GM19239 (cell line): ENCODE data around the gene FAM221A.
"Not testable (repeated sequence)": the region's sequence is repeated elsewhere in the genome, so short reads cannot be mapped to it uniquely, and the experiment has no call there.

ENCODE experiments used
- DNase-seq: peaks from one replicate; pipeline ENCODE4 v3.0.0; 2011; ENCODE audit warnings: low spot score; ENCODE audit not compliant: insufficient read length
- FAIRE-seq: peaks from 2 replicates; lab custom pipeline; 2011; peaks lifted over from hg19 to GRCh38; lab: Jason Lieb, UNC

The FAM221A gene, protein sequence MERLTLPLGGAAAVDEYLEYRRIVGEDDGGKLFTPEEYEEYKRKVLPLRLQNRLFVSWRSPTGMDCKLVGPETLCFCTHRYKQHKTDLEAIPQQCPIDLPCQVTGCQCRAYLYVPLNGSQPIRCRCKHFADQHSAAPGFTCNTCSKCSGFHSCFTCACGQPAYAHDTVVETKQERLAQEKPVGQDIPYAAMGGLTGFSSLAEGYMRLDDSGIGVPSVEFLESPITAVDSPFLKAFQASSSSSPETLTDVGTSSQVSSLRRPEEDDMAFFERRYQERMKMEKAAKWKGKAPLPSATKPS

DNA sequence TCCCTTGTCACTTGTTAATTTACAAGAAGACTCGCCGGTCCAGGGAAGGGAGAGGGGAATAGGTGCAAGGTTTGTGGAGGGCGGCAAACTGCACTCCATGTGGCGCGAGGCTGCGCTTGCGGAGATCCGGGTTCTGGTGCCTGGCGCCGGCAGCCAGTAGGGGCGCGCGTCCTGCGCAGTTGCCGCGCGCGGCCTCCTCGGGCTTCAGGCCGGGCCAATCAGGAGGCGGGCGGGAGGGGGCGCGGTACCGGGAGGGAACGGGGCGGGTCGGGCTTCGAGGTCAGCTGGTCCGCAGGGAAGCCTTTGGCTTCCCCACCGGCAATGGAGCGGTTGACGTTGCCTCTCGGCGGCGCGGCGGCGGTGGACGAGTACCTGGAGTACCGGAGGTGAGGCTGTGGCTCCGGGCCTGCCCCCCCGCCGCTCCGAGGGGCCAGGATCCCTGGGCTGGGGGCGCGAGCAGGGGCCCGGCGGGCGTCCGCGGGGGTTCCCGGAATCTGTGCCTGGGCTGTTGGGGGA lies at the start of gene FAM221A:
FAM221A (plus strand) TSS at position 302 of the 516 bp plus-strand sequence; CDS start at position 322, 20 bp downstream.
- peak; percentile 64 for FAIRE-seq

GRCh38 chr7:23633417-23633816 lies 46.6 kb upstream of the FAM221A start:
- DNase-seq (no peak), FAIRE-seq (no peak)

More for the DNA sequence above, at the start of gene FAM221A:
- DNase-seq = peak; percentile 69

GRCh38 chr7:23645822-23646221 lies 34.2 kb upstream of the FAM221A start:
- DNase-seq (no peak), FAIRE-seq (no peak)

GRCh38 chr7:23653942-23654341 lies 26.1 kb upstream of the FAM221A start:
- FAIRE-seq (no peak), DNase-seq (no peak)

DNA sequence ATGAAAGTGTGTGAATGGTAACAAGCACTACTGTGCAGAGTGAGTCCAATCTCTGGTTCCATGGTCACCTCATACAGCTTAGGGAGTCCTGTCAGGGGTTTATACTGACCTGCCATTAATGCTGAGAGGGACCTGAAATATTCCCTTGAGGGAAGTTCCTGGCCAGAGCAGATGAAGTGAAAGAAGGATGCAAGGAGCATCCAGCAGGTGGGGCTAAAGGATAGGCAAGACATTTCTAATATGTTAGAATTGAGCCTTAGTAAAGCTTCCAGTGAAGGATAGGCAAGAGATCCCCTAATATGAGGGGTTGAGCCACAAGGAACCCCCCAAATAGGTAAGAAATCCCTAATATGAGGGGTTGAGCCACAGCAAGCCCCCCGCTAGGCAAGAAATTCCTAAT lies 25.5 kb upstream of the FAM221A start:
- DNase-seq (no peak), FAIRE-seq (no peak)

- no peak for FAIRE-seq
- no peak for DNase-seq
These were observed 24.6 kb upstream of the FAM221A start for GRCh38 chr7:23655433-23655832.

GRCh38 chr7:23658831-23659427 lies 21.1 kb upstream of the FAM221A start:
- FAIRE-seq = no peak
- no peak for DNase-seq

DNA sequence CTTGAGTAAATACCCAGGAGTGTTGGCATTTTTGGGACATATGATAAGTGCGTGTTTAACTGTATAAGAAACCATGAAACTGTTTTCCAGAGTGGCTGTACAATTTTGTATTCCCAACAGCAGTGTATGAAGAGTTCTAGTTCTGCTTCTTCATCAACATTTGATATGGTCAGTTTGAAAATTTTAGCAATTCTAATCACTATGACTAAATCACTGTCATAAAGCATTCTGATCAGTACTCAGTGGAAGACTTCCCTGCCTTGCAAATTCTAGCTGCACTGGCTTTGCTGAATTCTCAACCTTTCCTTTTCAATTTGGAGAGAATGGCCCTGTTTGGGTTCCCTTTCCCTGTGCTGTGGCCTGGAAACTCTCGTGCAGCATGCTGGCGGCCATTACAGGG lies 18.6 kb upstream of the FAM221A start:
- no peak for FAIRE-seq
- no peak for DNase-seq

GRCh38 chr7:23662124-23662983 lies 17.6 kb upstream of the FAM221A start:
- FAIRE-seq (no peak), DNase-seq (no peak)

- DNase-seq (no peak), FAIRE-seq (no peak)
These were observed 17.1 kb upstream of the FAM221A start for GRCh38 chr7:23662984-23663313.

GRCh38 chr7:23664122-23664521 lies 15.9 kb upstream of the FAM221A start:
- FAIRE-seq (no peak), DNase-seq (no peak)

DNA sequence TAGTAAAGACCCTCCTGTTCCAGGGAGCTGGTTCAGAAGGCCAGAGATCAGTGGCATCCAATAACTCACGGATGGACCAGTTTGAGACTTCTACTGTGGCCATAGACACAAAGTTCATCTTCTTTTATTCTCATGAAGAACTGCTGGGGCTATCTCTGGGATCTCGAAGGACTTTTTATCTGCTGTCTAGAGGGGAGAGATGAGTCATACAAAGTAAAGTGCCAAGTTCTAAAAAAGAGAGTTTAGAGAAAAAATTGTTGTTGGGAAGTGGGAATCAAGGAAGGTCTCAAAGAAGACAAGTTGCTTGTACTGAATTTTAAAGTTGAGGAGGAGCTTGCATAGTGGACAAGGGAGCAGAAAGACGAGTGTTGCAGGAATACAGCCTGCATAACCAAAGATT lies 8.0 kb upstream of the FAM221A start:
- no peak for FAIRE-seq

DNA sequence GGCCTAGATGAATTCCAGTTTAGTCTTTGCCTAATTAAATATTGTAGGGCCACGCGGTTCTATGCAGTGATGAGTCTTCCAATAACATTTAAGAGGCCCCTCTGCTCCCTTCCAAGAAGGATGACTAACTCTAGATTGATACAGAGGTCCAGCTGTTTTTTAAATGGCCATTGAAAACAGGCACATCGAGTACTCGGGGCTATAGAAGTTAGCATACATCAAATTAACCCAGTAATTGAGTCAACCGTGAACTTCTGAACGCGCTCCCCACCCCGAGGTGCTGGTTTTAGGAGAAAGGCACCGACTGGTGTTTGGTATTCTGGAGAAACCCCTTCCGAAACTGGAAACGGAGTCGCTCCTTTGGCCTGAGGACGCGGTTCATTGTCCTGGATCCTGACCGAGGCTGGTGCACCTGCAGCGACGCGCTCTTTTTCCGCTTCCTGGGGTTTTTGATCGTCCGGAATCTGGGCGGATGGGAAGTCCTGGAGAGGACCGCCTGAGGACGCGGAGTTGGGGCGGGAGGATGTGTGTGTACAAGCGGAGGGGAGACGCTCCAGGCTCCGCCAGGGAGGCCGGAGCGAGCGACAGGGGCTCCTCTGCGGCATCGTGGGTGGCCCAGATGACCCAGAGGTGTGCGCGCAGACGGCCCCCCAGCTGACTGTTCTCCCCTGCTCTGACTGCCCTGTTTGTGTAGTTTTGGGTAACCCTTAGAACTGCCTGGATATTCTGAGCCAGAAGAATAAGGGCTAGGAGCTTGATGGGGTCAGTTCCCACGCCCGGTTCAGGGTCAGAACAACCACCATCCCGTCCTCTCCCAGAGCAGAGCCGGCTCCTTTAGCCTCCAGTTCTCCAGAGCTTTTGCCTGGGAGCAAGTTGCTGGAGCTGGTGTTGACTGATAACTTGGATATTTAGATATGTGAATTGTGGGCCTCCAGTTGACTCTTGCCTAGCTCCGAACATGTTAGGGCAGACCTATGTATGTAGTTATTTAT lies 711 bp downstream of the FAM221A start:
- peak; percentile 8 for DNase-seq
- FAIRE-seq = peak; percentile 89

More for the DNA sequence above, 8.0 kb upstream of the FAM221A start:
- DNase-seq = no peak

GRCh38 chr7:23684041-23684440 lies 4.0 kb downstream of the FAM221A start:
- DNase-seq, FAIRE-seq: not testable (repeated sequence)

DNA sequence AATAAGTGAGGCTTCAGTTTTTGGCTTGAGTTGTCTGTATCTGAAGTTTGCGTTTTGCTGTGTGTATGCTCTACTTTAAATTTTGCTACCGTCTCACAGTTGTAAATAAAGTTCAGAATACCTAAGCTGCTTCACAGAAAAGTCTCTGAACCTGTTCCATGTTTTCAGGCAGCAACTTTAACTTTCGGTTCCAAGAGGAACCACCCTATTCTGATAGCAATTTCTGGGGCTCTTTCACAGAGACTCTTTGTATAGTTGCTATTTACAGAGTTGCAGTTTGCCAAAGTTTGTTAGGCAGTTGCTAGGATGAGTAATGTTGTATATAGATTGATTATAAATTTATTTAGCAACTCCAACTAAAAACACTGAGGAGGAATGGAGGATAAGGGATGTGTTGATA lies 5.7 kb downstream of the FAM221A start:
- peak; percentile 26 for FAIRE-seq
- DNase-seq = no peak

DNA sequence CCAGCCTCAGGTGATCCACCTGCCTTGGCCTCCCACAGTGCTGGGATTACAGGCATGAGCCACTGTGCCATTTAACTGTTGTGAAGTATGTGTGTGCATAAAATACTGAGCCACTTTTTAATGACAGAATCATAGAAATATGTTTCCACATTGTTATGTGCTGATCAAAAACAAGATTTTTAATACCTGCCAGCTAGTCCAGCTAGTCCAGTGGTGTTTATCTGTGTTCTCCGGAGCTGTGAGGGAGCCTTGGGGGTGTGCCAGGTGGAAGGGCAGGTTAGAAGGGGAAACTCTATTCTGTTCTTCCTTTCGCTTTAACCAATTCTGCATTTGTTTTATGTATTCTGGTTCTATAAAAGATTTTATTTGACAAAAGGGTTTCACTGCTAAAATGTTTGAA lies 7.0 kb downstream of the FAM221A start:
- no peak for DNase-seq
- no peak for FAIRE-seq

DNA sequence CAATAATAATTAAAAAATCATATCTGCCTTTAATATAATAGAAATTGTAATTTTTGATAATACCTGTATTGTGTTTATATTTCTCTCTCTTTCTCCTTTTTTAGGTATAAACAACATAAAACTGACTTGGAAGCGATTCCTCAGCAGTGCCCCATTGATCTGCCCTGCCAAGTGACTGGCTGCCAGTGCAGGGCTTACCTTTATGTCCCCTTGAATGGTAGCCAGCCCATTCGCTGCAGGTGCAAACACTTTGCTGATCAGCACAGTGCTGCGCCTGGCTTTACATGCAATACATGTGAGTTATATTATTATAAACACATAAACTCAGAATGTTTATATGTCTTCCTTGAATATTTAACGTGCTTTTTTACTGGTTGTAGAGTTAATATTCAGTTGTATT lies 9.2 kb downstream of the FAM221A start:
- FAIRE-seq = no peak
- DNase-seq = no peak

DNA sequence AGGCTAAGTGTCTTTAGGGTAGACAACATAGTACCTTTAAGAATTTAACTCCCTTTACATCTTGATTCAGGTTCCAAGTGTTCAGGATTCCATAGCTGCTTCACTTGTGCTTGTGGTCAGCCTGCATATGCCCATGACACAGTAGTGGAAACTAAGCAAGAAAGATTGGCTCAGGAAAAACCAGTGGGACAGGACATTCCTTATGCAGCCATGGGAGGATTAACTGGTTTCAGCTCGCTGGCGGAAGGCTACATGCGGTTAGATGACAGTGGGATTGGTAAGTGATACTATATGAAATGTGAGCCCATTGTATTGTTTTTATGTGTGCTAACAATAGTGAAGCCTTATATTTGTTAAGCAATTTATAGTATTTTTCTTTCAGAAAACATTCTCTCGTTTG lies 11.3 kb downstream of the FAM221A start:
- no peak for FAIRE-seq
- no peak for DNase-seq

DNA sequence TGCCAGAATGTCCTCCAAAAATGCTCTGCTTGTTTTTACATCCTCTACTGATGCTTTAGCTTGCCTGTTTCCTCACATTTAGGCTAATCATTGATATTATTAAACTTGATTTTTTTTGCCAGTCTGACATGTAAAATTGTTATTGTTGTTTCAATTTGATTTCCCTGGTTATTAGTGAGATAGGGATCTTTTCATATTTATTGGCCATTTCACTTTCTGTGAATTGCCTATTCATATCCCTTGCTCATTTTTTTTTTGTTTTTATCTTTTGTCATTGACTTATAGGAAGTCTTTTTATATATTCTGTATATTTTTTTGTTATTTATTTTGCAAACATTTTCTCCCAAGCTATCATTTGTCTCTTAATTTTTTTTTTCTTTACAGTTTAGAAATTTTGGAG lies 13.2 kb downstream of the FAM221A start:
- FAIRE-seq = no peak
- DNase-seq = no peak
